HG02885 (cell line): ENCODE measurements around the gene SPACA7.

Experiments
- ATAC-seq: cut with Tn5 transposase; IDR thresholded peaks from one replicate; pipeline ENCODE4 v1.9.1; 2021; ENCODE audit warnings: mild to moderate bottlenecking; ENCODE audit not compliant: unreplicated experiment, poor library complexity

SPACA7 gene

GRCh38 chr13:112445411-112446271 is 69.5 kb downstream of the SPACA7 start:
- no peak for ATAC-seq

- ATAC-seq: no peak
Measured at GRCh38 chr13:112446347-112446861, 70.2 kb downstream of the SPACA7 start.

GRCh38 chr13:112446867-112447266 is 70.7 kb downstream of the SPACA7 start:
- ATAC-seq: no peak

GRCh38 chr13:112447306-112447705 is 71.2 kb downstream of the SPACA7 start:
- no peak for ATAC-seq

GRCh38 chr13:112447761-112448603 is 71.8 kb downstream of the SPACA7 start:
- no peak for ATAC-seq

GRCh38 chr13:112448621-112449544 is 72.7 kb downstream of the SPACA7 start:
- no peak for ATAC-seq

- no peak for ATAC-seq
Measured at GRCh38 chr13:112449545-112449930, 73.4 kb downstream of the SPACA7 start.

- ATAC-seq: no peak
Measured at GRCh38 chr13:112450118-112450903, 74.2 kb downstream of the SPACA7 start.

- no peak for ATAC-seq
Measured at GRCh38 chr13:112450904-112451240, 74.7 kb downstream of the SPACA7 start.

- no peak for ATAC-seq
Measured at GRCh38 chr13:112451512-112452379, 75.6 kb downstream of the SPACA7 start.

GRCh38 chr13:112452380-112453206 is 76.4 kb downstream of the SPACA7 start:
- ATAC-seq: no peak

GRCh38 chr13:112453207-112453829 is 77.2 kb downstream of the SPACA7 start:
- ATAC-seq: no peak

GRCh38 chr13:112453874-112454647 is 77.9 kb downstream of the SPACA7 start:
- no peak for ATAC-seq

- ATAC-seq: no peak
Measured at GRCh38 chr13:112454648-112455334, 78.6 kb downstream of the SPACA7 start.

GRCh38 chr13:112455476-112456059 is 79.4 kb downstream of the SPACA7 start:
- no peak for ATAC-seq
